Panc1 (cell line): Measurements from ENCODE around the gene PDHA2.

Source experiments
- POLR2AphosphoS5 ChIP-seq: IDR thresholded peaks from 2 replicates; pipeline ENCODE4 v1.6.1; 2012; ENCODE audit warnings: mild to moderate bottlenecking, low read depth, low read length, moderate library complexity
- SIN3A ChIP-seq: IDR thresholded peaks from 2 replicates; pipeline ENCODE4 v1.6.1; 2012; ENCODE audit warnings: low read depth, mild to moderate bottlenecking, low read length, moderate library complexity, borderline replicate concordance; ENCODE audit not compliant: insufficient read depth
- TCF7L2 ChIP-seq: IDR thresholded peaks from 2 replicates; pipeline ENCODE4 v1.6.1; 2011; ENCODE audit warnings: mild to moderate bottlenecking, low read depth, low read length, inconsistent platforms
- TF ChIP-seq, protein P1 (sequence below): fragments of 450-650 bp; IDR thresholded peaks from 2 replicates; pipeline ENCODE4 v1.5.1; 2017; ENCODE audit warnings: mild to moderate bottlenecking
- TF ChIP-seq, protein P2 (sequence below), 2 experiments: IDR thresholded peaks; 2 replicates each; pipeline ENCODE4 v1.6.1; 2011 to 2012; ENCODE audit warnings: low read depth in 2 of 2, control low read depth in 1 of 2, low read length in 1 of 2, mild to moderate bottlenecking in 1 of 2, moderate library complexity in 1 of 2; ENCODE audit not compliant: insufficient read depth in 1 of 2

DNA sequence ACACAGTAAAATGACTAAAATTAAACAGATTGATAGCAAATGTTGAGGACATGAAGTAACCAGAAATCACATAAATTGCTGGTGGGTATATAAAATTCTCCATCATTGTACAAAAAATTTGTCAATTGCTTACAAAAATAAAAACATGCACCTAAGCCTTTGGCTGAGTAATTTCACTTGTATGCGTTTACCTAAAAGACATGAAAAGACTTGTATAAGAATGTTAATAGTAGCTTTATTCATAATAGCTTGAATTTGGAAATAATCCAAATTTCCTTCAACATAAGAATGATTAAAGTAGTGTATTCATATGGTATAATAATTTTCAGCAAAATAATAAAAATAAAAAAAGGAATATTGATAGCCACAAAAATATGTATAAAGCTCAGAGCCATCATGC lies 37.7 kb downstream of the PDHA2 start:
- TF ChIP-seq, protein P1, sequence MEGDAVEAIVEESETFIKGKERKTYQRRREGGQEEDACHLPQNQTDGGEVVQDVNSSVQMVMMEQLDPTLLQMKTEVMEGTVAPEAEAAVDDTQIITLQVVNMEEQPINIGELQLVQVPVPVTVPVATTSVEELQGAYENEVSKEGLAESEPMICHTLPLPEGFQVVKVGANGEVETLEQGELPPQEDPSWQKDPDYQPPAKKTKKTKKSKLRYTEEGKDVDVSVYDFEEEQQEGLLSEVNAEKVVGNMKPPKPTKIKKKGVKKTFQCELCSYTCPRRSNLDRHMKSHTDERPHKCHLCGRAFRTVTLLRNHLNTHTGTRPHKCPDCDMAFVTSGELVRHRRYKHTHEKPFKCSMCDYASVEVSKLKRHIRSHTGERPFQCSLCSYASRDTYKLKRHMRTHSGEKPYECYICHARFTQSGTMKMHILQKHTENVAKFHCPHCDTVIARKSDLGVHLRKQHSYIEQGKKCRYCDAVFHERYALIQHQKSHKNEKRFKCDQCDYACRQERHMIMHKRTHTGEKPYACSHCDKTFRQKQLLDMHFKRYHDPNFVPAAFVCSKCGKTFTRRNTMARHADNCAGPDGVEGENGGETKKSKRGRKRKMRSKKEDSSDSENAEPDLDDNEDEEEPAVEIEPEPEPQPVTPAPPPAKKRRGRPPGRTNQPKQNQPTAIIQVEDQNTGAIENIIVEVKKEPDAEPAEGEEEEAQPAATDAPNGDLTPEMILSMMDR: no peak
- TF ChIP-seq, protein P2, sequence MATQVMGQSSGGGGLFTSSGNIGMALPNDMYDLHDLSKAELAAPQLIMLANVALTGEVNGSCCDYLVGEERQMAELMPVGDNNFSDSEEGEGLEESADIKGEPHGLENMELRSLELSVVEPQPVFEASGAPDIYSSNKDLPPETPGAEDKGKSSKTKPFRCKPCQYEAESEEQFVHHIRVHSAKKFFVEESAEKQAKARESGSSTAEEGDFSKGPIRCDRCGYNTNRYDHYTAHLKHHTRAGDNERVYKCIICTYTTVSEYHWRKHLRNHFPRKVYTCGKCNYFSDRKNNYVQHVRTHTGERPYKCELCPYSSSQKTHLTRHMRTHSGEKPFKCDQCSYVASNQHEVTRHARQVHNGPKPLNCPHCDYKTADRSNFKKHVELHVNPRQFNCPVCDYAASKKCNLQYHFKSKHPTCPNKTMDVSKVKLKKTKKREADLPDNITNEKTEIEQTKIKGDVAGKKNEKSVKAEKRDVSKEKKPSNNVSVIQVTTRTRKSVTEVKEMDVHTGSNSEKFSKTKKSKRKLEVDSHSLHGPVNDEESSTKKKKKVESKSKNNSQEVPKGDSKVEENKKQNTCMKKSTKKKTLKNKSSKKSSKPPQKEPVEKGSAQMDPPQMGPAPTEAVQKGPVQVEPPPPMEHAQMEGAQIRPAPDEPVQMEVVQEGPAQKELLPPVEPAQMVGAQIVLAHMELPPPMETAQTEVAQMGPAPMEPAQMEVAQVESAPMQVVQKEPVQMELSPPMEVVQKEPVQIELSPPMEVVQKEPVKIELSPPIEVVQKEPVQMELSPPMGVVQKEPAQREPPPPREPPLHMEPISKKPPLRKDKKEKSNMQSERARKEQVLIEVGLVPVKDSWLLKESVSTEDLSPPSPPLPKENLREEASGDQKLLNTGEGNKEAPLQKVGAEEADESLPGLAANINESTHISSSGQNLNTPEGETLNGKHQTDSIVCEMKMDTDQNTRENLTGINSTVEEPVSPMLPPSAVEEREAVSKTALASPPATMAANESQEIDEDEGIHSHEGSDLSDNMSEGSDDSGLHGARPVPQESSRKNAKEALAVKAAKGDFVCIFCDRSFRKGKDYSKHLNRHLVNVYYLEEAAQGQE (IDR thresholded peaks at IDR 0.05; ENCODE audit: insufficient read depth in 1 of 2, low read depth in 2 of 2, low read length in 1 of 2): no peak
- TF ChIP-seq POLR2AphosphoS5 (no peak), SIN3A (no peak), TCF7L2 (no peak)
